HepG2 (cell line): ENCODE results near the gene RAB3IP.

Source experiments
- ARNT ChIP-seq: fragments of 450-650 bp; IDR thresholded peaks from 2 replicates; pipeline ENCODE4 v1.6.1; 2017
- ARNTL ChIP-seq: sonication (generic); formaldehyde crosslinking; IDR thresholded peaks from 2 replicates; pipeline ENCODE4 v1.4.0; 2020; ENCODE audit warnings: mild to moderate bottlenecking, missing genetic modification reagents
- CTCF ChIP-seq: sonication (generic); formaldehyde crosslinking; IDR thresholded peaks from 2 replicates; pipeline ENCODE4 v1.5.0; 2020; ENCODE audit warnings: mild to moderate bottlenecking, missing genetic modification reagents, moderate library complexity
- EZH2 ChIP-seq: conservative IDR thresholded peaks from 2 replicates; pipeline ENCODE4 v1.6.1; 2012; ENCODE audit warnings: mild to moderate bottlenecking, low read depth, low read length, moderate library complexity
- HINFP ChIP-seq: sonication (generic); formaldehyde crosslinking; IDR thresholded peaks from 2 replicates; pipeline ENCODE4 v1.4.0; 2020; ENCODE audit warnings: low read depth, mild to moderate bottlenecking, missing genetic modification reagents
- NFE2L1 ChIP-seq: sonication (generic); formaldehyde crosslinking; IDR thresholded peaks from 2 replicates; pipeline ENCODE4 v1.4.0; 2020; ENCODE audit warnings: missing genetic modification reagents, mild to moderate bottlenecking, borderline replicate concordance
- TCF12 ChIP-seq, 2 experiments: fragments of 450-650 bp in 1 of 2; sonication (generic) in 1 of 2; formaldehyde crosslinking in 1 of 2; IDR thresholded peaks; 2 replicates each; pipeline versions ENCODE4 v1.6.1 to v1.8.0; 2017 to 2022; ENCODE audit warnings: antibody characterized with exemption in 1 of 2, mild to moderate bottlenecking in 1 of 2, missing genetic modification reagents in 1 of 2, moderate library complexity in 1 of 2
- ZBTB49 ChIP-seq: sonication (generic); formaldehyde crosslinking; IDR thresholded peaks from 2 replicates; pipeline ENCODE4 v1.4.0; 2020; ENCODE audit warnings: missing genetic modification reagents, borderline replicate concordance
- ZNF547 ChIP-seq: sonication (generic); formaldehyde crosslinking; IDR thresholded peaks from 2 replicates; pipeline ENCODE4 v1.5.1; 2020; ENCODE audit warnings: mild to moderate bottlenecking, missing genetic modification reagents

- TF ChIP-seq ARNTL (CRISPR knock-in tag) (no peak), ZNF547 (CRISPR knock-in tag) (no peak), TCF12 (IDR thresholded peaks at IDR 0.05) (no peak), TCF12 (CRISPR knock-in tag; IDR thresholded peaks at IDR 0.05) (no peak), ARNT (no peak), HINFP (no peak), NFE2L1 (CRISPR knock-in tag) (no peak), CTCF (CRISPR knock-in tag) (no peak), ZBTB49 (no peak), EZH2 (no peak)
These were observed 19.4 kb downstream of the RAB3IP start for GRCh38 chr12:69758105-69758504.
